M059J (cell line): Measurements from ENCODE around the gene PRSS33. TPM values are rescaled to one million over a fixed set of nuclear protein-coding genes. Genes with fewer than 3 reads are reported as not detected.

Source experiments
- DNase-seq: peaks from one replicate; pipeline ENCODE4 v3.0.0-alpha.2; 2012; ENCODE audit warnings: low read depth
- total RNA-seq: library from RNA; depleted of rRNA; stranded (reverse); fragments of >200 nt; shearing (Covaris generic); gene quantifications from 2 replicates; pipeline ENCODE4 v1.2.3, GENCODE V29; 2014; rRNA removed

The PRSS33 gene
- total RNA-seq, 1 experiment from 2014 or later = not detected

DNA sequence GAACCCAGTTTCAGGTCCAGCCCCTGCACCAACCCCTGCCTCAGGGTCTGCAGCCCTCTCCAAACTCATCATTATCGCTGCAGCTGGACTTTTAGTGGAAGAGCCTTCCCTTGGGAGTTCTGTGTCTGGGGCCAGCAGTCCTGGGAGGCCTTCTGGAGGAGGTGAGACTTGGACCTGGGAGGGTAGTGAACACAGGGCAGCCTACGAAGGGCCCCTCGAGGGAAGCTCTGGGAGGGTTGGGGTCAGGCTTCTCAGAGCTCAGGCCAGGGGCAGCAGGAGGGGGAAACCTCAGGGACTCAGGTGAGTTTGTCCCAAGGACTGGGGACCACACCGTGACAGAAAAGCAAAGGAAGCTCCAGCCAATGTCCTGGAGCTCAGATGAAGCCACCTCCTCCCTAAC lies 46.2 kb downstream of the PRSS33 start:
- no peak for DNase-seq

DNA sequence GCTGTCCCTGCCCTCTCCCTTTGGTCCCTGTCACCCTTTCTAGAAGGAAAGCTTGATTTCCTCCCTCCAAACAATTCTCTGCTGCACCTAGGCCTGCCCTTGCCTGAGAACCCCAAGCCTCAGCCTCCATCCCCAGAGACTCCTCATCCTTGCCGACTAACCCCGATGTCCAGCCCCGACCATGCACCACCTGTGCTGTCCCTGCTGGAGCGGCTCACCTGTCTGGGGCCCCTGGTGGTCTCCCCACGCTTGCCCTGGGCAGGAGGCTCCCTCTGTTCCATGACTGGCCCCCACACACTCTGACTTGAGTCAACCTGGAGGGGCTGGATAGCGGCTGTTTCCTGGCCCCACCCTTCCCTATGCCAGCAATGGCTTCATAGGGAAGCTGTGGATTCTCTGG lies 46.9 kb downstream of the PRSS33 start:
- no peak for DNase-seq

DNA sequence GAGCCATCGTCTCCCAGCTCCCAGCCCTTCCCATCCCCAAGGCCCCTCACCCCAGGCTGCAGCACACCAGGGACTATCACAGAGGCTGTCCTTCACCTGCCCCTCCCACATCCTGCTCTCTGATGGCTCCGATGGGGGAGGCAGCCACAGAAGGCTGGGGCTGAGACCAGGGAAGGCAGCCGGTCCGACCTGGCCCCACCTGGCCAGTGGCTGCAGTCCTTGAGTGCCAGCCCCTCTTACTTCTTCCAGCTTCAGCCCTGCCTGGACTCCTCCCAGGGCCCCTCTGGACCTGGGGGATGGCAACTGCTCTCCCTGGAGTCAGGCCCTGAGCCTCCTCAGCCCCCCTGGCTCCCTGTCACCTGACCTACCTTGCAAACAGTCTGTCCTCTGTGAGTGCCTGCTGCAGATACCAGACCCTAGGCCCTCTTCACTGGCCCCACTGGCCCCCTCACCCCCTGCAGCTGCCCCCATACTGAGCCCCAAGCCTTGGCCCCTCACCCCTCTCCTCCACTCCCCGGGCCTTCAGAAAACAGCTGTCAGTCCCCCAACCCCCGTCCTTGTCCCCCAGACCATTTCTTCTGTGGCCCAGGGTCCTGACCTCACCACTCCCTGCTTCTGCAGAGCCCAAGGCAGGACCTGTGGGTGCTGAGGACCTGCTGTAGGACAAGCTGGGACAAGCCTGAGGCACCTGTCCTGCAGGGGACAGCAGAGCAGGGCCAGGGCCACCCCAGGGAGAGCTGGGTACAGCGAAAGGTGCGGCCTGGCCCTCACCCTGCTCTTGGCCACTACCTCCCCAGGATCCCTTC lies 47.5 kb downstream of the PRSS33 start:
- DNase-seq = no peak

DNA sequence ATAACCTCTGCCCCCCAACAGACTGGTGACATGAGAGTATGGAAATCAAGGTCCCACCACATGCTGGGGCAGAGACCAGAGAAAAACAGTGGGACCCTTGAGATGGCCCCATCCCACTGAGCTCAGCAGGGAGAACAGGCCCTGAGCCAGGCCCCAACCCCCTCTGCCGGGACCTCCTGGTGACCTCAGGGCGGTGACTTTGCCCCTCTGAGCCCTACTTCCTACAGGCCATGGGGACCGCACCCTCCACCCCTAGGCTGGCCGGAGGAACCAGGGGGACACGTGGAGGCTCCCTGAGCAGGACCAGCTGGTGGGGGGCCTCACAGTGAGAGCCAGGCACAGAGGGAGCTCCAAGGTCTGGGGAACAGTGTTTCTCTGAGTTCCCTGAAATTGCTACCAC lies 48.7 kb downstream of the PRSS33 start:
- no peak for DNase-seq

DNA sequence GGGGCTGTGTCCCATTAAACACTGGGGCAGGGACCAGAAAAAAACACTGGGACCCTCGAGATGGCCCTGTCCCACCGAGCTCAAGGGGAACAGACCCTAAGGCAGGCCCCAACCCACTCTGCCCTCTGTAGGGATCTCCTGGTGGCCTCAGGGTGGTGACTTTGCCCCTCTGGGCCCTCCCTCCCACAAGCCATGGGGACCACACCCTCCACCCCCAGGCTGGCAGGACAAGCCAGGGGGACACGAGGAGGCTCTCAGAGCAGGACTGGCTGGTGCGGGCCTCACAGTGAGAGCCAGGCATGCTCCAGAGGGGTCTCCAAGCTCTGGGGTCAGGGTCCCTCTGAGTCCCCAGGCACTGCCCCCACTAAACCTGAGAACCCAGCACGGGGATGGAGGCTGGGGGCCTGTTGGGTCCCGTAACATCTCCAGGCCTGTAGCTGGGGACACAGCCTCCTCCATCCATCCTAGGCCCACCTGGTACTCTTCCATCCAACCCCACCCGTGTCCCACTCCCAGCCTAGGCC lies 49.4 kb downstream of the PRSS33 start:
- no peak for DNase-seq

DNA sequence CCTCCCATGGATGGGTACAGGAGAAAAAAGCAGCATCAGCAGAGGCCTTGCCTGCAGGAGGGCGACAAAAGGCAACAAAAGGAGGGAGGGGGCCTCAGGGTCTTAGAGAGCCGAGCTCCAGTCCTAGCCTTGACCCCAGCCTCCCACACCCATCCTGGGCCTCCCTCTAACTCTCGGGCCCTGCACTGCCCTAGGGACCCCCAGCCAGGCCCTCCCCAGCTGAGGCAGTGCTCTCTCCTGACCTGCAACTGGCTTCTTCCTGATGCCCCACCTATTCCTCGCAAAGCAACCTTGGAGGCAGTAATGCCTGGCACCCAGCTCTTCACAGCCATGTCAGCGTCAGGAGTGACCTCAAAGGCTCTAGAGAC lies 50.1 kb downstream of the PRSS33 start:
- no peak for DNase-seq

DNA sequence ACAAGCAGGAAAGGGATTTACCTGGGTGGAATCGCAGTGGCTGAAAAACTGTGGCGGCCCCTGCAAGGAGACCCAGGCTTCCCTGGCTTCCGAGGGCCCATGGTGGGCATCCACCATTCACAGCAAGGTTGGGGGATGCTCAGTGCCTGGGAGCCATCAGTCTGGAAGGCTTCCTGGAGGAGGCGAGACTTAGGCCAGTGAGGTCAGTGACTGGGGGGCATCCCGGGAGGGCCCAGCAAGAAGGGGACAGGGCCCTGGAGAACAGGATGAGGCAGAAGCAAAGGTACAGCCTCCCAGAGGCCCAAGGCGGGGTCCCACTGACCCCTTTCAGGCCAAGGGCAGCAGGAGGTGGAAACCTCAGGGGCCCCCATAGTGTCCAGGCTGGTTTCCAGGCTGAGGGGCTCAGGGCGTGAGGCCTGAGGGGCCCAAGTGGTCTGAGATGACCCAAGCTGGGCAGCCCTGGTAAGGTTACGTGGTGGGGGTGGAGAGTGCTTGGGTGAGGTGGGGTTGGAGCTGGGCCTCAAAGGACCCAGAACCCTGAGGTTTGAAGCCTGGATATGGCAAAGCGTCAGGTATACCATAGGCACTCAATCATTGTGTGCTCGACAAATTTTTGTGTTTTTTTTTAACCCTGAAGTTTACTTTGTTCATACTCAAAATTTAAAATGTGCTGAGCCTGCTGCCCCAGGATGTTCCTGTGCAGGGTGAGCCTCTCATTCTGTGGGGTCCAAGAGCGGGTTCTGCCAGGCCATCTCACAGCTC lies 50.7 kb downstream of the PRSS33 start:
- no peak for DNase-seq

DNA sequence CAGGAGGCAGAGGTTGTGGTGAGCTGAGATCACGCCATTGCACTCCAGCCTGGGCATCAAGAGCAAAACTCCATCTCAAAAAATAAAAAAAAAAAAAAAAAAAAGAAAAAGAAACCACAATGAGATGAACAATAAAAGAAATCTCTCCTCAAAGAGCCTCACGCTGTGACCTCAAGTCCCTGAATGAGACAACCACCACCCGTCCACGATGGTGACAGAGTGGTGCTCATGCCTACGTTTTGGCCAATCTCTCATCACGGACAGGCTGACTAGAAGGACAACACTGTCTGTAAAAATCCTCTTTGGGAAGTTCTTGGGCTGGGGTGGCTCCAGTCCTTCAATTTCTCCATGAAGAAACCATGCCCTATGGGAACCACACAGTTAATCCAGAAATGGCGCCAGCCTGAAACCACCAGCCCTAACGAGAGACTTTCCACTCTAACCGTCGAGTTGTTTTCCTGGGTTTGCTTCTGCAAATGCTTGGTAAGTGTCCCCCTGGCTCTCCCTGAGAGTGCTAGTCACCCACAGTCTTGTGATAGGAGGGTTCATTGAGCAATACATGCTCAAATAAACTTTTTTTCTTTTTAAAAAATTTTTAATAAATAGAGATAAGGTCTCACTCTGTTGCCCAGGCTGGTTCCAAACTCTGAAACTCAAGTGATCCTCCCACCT lies 52.4 kb downstream of the PRSS33 start:
- no peak for DNase-seq

Other genes starting within 250 kb of the PRSS33 start
- 19.8 and 33.5 TPM in 2 replicates for gene PDPK1, start 249.5 kb downstream of the PRSS33 start, total RNA-seq
- gene KCTD5, start 105.0 kb downstream of the PRSS33 start, total RNA-seq = 56.3 and 83.9 TPM in 2 replicates
- gene PRSS27, start 67.3 kb downstream of the PRSS33 start, total RNA-seq = 0.17 TPM in 1 of 2 replicates, not detected in the other
- 27.9 and 49.9 TPM in 2 replicates for gene SRRM2, start 34.9 kb downstream of the PRSS33 start, total RNA-seq
- 351 and 758 TPM in 2 replicates for gene ELOB, start 10.3 kb downstream of the PRSS33 start, total RNA-seq
- not detected in 2 replicates for gene PRSS41, start 10.9 kb upstream of the PRSS33 start, total RNA-seq
- not detected in 2 replicates for gene PRSS21, start 29.7 kb upstream of the PRSS33 start, total RNA-seq
- 0.12 and 3.9 TPM in 2 replicates for gene ZG16B, start 42.7 kb upstream of the PRSS33 start, total RNA-seq
- not detected in 2 replicates for gene PRSS22, start 70.6 kb upstream of the PRSS33 start, total RNA-seq
- 97.4 and 112 TPM in 2 replicates for gene FLYWCH2, start 95.7 kb upstream of the PRSS33 start, total RNA-seq
- gene FLYWCH1, start 124.4 kb upstream of the PRSS33 start, total RNA-seq = 27.0 and 34.0 TPM in 2 replicates
- gene KREMEN2, start 176.7 kb upstream of the PRSS33 start, total RNA-seq = 2.1 and 6.3 TPM in 2 replicates
- 24.0 and 38.7 TPM in 2 replicates for gene PAQR4, start 181.8 kb upstream of the PRSS33 start, total RNA-seq
- gene PKMYT1, start 192.9 kb upstream of the PRSS33 start, total RNA-seq = 47.4 and 57.5 TPM in 2 replicates
- gene CLDN9, start 225.4 kb upstream of the PRSS33 start, total RNA-seq = not detected in 2 replicates
- 0.27 and 0.34 TPM in 2 replicates for gene CLDN6, start 230.6 kb upstream of the PRSS33 start, total RNA-seq
- gene TNFRSF12A, start 232.8 kb upstream of the PRSS33 start, total RNA-seq = 662 and 743 TPM in 2 replicates
- gene HCFC1R1, start 236.4 kb upstream of the PRSS33 start, total RNA-seq = 28.1 and 47.8 TPM in 2 replicates
- 29.9 and 31.7 TPM in 2 replicates for gene THOC6, start 236.5 kb upstream of the PRSS33 start, total RNA-seq
- not detected in 2 replicates for gene BICDL2, start 249.4 kb upstream of the PRSS33 start, total RNA-seq